ENCODE data around the gene ASIC3. TPM values are rescaled to one million over a fixed set of nuclear protein-coding genes. Genes with fewer than 3 reads are reported as not detected.

Gene ASIC3
- total and polyA plus RNA-seq, 2 donors (not counting 3 experiments of a cell fraction or from before 2014, with no cell fraction given), result 0.69 to 0.70 TPM

DNA sequence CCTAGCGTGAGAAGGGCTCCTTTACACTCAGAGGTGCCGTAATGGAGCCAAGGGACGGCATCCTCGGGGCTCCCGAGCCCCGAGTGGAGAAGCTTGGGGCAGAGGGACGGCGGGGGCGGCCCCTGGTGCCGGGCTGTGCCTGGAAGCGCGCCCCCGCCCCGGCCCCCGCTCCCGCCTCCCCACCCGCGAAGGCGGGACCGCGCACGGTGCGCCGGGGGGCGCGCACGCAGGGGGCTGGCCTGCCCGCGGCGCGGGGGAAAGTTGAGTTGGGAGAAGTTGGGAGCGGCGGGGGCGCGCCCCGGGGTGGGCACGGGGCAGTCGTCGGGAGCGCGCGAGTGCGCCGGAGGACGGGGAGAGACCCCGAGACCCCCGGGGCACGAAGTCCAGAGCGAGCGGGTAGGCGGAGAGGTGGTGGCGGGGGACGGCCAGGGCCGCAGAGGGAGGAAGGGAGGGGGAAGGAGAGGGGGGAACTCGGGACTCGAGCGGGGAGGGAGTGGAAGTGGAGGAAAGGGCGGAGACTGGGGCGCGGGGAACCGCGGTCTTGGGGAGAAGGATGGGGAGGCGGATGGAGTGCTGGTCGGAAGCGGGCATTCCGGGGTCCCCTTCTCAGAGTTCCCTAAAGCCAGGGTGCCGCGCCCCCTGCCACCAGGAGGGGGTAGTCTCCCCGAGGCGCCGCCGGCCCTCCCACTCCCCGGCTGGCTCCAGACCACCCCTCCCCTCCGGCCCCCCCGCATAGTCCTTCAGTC, 11.2 kb downstream of the ASIC3 start, which contains the start of gene SLC4A2:
Gene SLC4A2 (plus strand): TSS at position 223 of the 746 bp plus-strand sequence. CDS start 2,399 bp downstream, outside the sequence.
- Histone ChIP-seq H2AFZ (ENCODE audit: low read depth, low read length) (peak within 1 kb of the TSS; percentile 53), H4K20me1 (replicated peaks; ENCODE audit: control insufficient read depth, extremely low read depth, insufficient read depth, low read length) (no peaks in the 10 kb centered on the region), H3K27me3 (ENCODE audit: control insufficient read depth in 2 of 2, insufficient read depth in 2 of 2, low read length in 2 of 2) (no peaks in the 10 kb centered on the region), H3K4me1 (ENCODE audit: control insufficient read depth, extremely low read depth, insufficient read depth, low read length) (peaks cover 29% of the 10 kb centered on the region), H3K4me2 (ENCODE audit: insufficient read depth, low read length) (peak within 1 kb of the TSS; percentile 80), H3K9me3 (replicated peaks; ENCODE audit: control insufficient read depth, insufficient read depth, low read length) (no peaks in the 10 kb centered on the region), H3K79me2 (ENCODE audit: control insufficient read depth, insufficient read depth, low read length) (peaks cover 34% of the 10 kb centered on the region), H3K9ac (replicated peaks; ENCODE audit: extremely low read depth, insufficient read depth, low read length) (peak within 1 kb of the TSS; percentile 70), H3K36me3 (ENCODE audit: control insufficient read depth in 2 of 2, extremely low read depth in 1 of 2, insufficient read depth in 2 of 2, low read length in 2 of 2) (peaks cover 0 to 8% of the 10 kb centered on the region in 2 experiments), H3K27ac (ENCODE audit: insufficient read depth, low read depth, low read length) (peak within 1 kb of the TSS; percentile 81), H3K9me1 (replicated peaks; ENCODE audit: control insufficient read depth, extremely low read depth, insufficient read depth, low read length) (no peaks in the 10 kb centered on the region), H3K4me3 (replicated peaks in 1 of 3; ENCODE audit: insufficient read depth in 1 of 3, low read depth in 1 of 3, low read length in 3 of 3) (peak within 1 kb of the TSS; percentile 66 to 83 (median 78))
- dilution Hi-C loops (cut with MboI; ENCODE audit: extremely low pct_ligation_motif_present, low sequenced_read_pairs), result no loop called here
- CTCF ChIA-PET, result interaction anchor here (0.8 to 2.8 kb wide), 9 partner anchors 12 to 97 kb away, joined by 3 to 11 read pairs (median 4); partner anchors contain the start of genes ABCB8 and FASTK
- intact Hi-C loops (cut with micrococcal nuclease), result loop anchor here (2.0 kb wide), 1 partner anchor 71 kb away; no protein-coding TSS in a partner anchor
- POLR2A ChIA-PET, result interaction anchor here (1.5 kb wide), 1 partner anchor 20 kb away, joined by 4 read pairs; no protein-coding TSS in a partner anchor
- TF ChIP-seq, protein P1, sequence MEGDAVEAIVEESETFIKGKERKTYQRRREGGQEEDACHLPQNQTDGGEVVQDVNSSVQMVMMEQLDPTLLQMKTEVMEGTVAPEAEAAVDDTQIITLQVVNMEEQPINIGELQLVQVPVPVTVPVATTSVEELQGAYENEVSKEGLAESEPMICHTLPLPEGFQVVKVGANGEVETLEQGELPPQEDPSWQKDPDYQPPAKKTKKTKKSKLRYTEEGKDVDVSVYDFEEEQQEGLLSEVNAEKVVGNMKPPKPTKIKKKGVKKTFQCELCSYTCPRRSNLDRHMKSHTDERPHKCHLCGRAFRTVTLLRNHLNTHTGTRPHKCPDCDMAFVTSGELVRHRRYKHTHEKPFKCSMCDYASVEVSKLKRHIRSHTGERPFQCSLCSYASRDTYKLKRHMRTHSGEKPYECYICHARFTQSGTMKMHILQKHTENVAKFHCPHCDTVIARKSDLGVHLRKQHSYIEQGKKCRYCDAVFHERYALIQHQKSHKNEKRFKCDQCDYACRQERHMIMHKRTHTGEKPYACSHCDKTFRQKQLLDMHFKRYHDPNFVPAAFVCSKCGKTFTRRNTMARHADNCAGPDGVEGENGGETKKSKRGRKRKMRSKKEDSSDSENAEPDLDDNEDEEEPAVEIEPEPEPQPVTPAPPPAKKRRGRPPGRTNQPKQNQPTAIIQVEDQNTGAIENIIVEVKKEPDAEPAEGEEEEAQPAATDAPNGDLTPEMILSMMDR (IDR thresholded peaks at IDR 0.05; ENCODE audit: extremely low read depth in 1 of 2, insufficient read depth in 1 of 2, low read depth in 1 of 2, low read length in 2 of 2), result peak; percentile 27 to 74
- TF ChIP-seq POLR2A (IDR thresholded peaks at IDR 0.05; ENCODE audit: low read depth, low read length) (peak; percentile 48), POLR2AphosphoS5 (IDR thresholded peaks at IDR 0.05; ENCODE audit: insufficient read depth, low read depth, low read length) (peak; percentile 28), MYC (IDR thresholded peaks at IDR 0.05; ENCODE audit: low read depth, low read length) (no peak)
- FAIRE-seq (peak; percentile 68), DNase-seq (ENCODE audit: low read depth, low spot score) (peak; percentile 67)
- no TSS peak for BruUV-seq (replicated peaks)

Measured in endothelial cell of umbilical vein (primary cell).